NCI-H774 (cell line): ENCODE results near the gene R3HDM4.
A peak's percentile ranks its signal among the peaks of the same experiment; 100 is the strongest.

Experiments
- DNase-seq: peaks from one replicate; lab custom pipeline; 2025; lab: John Stamatoyannopoulos, UW

Gene R3HDM4

GRCh38 chr19:947090-947706, 34.2 kb upstream of the R3HDM4 start:
- DNase-seq = no peak

GRCh38 chr19:945401-946252, 32.6 kb upstream of the R3HDM4 start:
- no peak for DNase-seq

DNA sequence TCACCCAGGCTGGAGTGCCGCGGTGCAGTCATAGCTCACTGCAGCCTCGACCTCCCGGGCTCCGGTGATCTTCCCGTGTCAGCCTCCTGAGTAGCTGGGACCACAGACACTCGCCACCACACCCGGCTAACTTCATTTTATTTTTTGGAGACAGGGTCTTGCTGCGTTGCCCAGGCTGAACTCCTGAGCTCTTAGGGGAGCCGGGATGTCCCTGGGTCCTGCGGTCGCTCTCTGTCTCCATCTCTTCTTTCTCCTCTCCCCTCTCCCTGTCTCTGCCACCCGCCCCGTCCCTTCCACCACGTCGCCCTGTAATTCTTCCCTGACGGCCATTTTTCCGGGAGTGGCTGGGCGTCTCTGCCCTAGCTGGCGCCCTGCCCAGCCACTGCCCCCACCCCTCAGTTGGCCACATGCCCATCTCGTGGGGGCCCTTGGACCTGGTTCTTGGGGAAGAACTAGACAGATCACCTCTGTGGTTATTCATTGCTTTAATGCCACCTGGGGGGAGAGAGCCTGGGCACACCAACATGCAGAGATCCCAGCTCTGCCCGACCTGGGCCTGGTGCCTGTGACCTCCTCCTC, 31.7 kb upstream of the R3HDM4 start:
- DNase-seq = no peak

GRCh38 chr19:944171-944567, 31.1 kb upstream of the R3HDM4 start:
- DNase-seq = no peak

- no peak for DNase-seq
Observed at GRCh38 chr19:943551-944170, 30.6 kb upstream of the R3HDM4 start.

DNA sequence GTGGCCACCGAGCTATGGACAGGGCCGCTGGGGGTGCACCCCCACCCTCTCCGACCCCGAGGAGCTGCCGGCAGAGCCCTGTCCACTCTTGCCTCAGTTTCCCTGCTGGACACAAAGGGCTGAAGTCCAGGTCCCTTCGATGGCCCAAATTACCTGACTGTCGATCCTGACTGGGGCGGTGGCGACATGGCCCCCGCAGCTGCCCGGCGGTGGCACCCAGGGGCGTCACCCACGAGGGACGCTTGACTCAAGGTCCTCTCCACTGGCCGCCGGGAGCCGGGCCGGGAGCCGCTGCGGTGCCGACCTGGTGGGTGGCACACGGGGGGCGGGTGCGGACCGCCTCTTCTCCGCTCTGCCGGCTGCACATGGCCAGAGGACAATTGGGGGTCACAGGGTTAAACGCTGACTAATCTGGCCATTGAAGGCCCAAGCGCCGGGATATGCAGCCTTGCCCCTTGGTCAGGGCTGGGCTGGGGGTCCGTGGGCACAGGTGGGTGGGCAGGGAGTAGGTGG, 29.2 kb upstream of the R3HDM4 start:
- DNase-seq = no peak

- DNase-seq = no peak
Observed at GRCh38 chr19:941292-942132, 28.5 kb upstream of the R3HDM4 start.

GRCh38 chr19:940591-941291, 27.7 kb upstream of the R3HDM4 start:
- peak; percentile 66 for DNase-seq

DNA sequence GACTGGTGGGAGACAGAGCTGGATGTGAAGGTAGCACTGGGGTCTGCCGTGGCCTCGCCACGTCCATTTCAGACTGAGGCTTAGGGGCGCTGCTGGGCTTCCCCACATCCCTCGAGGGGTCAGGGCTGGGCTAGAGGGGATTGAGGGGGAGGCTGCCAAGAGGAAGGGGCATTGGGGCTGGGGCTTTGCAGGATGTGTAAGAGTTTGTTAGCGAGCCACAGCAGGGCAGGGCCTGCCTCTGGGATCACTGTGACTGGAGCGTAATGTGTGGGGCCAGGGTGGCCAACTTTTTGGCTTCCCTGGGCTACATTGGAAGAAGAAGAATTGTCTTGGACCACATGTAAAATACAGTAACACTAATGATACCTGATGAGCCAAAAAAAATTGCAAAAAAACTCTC, 26.9 kb upstream of the R3HDM4 start:
- DNase-seq = no peak

DNA sequence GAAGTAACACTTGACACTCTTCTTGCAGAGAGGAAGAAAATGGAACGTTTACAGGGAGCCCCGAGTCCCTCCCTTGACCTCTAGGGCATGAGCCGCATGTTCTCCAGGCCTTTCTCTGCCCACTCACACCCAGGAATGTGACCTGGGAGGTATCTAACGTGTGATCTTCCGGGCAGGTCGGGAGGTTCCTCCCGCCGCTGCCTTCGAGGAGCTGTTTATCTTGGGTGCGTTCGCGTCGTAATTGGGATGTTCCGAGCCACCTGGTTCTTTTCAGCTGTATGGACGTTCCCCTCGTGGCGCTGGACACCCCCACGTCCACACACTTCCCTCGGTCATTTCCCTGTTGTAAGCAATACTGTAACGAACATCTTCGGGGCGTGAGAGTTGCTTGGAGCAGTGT, 26.4 kb upstream of the R3HDM4 start:
- DNase-seq = no peak

GRCh38 chr19:938233-938923, 25.4 kb upstream of the R3HDM4 start:
- DNase-seq = no peak

GRCh38 chr19:937259-937694, 24.3 kb upstream of the R3HDM4 start:
- DNase-seq = no peak

GRCh38 chr19:936175-936546, 23.1 kb upstream of the R3HDM4 start:
- no peak for DNase-seq

- DNase-seq = peak; percentile 87
Observed at GRCh38 chr19:934865-935479, 22.0 kb upstream of the R3HDM4 start.

DNA sequence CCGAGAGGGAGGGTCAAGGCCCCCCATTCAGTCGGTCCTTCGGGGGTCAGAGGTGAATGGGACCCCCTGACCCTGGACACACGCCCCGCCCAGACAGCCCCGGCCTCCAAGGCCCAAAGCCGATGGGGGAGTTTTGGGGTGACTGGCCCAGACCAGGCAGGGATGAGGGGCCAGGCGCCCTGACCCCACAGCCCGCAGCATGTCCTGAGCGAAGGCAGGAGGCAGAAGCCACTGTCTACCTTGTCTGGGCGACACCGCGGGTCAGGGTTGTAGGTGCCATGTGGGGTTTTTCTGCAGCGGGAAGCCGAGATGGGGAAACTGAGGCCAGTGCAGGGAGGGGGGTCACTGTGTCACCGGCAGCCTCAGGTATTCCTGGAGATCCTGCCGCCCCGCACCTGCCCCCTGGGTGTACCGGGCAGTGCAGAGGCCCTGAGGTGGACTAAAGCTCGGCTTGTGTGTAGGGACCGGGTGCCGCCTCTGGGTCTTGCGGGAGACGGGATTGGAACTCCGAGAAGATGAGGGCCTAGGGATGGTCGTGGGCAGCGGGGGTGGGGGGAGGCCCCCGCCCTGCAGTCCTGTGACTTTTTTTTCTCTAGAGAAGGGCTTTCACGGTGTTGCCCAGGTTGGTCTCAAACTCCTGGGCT, 21.3 kb upstream of the R3HDM4 start:
- DNase-seq = no peak

- no peak for DNase-seq
Observed at GRCh38 chr19:933553-933882, 20.5 kb upstream of the R3HDM4 start.

GRCh38 chr19:932648-933552, 19.9 kb upstream of the R3HDM4 start:
- DNase-seq = no peak

DNA sequence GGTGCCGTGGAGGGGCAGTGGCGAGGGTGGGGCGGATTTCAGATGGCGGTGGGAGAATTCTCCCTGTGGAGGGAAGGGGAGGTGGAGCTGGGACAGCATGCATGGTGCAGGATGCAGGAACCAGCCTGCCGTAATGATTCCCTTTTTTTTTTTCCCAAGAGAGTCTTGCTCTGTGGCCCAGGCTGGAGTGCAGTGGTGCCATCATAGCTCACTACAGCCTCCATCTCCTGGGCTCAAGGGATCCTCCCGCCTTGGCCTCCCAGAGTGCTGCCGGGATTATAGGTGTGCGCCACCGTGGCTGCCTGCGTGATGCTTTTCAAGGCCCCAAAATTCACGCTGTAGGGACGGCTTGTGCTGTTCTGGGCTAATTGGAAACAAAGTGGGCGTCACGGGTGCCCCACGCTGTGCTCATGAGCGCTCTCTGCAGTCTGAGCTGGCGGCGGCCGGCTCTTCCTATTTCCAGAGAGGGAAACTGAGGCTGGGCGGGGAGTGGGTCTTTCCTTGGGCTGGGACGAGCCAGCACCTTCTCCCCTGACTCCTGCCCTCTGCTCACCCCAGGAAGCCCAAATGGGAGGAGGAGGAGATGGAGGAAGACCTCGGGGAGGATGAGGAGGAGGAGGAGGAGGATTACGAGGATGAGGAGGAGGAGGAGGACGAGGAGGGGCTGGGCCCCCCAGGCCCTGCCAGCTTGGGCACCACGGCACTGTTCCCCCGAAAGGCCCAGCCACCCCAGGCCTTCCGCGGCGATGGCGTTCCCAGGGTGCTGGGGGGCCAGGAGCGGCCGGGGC, 19.0 kb upstream of the R3HDM4 start:
- DNase-seq = no peak
